GM12878 (cell line): Measurements from ENCODE around the gene GCC2. TPM values are rescaled to one million over a fixed set of nuclear protein-coding genes. Genes with fewer than 3 reads are reported as not detected.

Source experiments
- ATAC-seq: fragments of 200-7000 bp; cut with Tn5 transposase; 3 replicates; pipeline ENCODE4 v1.9.1; 2020; ENCODE audit warnings: mild to moderate bottlenecking, moderate library complexity
- BruUV-seq: library from RNA; stranded (reverse); fragments of 400-500 nt; replicated peaks from 2 replicates; lab custom pipeline; 2021; lab: Mats Ljungman, UMichigan
- CTCF ChIA-PET: fragments of 300-600 bp; sonication (Branson Sonifier 250); formaldehyde crosslinking; extraction: SDS; loops from one replicate; lab custom pipeline; 2021; ENCODE audit warnings: inconsistent platforms; lab: Yijun Ruan, JAX
- POLR2A ChIA-PET: fragments of 350-600 bp; formaldehyde crosslinking; extraction: SDS; loops from one replicate; lab custom pipeline; 2021; ENCODE audit warnings: inconsistent platforms; lab: Charles Lee
- RAD21 ChIA-PET: fragments of 300-600 bp; sonication (Branson Sonifier 250); formaldehyde crosslinking; loops from one replicate; lab custom pipeline; 2023; ENCODE audit warnings: antibody characterized with exemption; ENCODE audit not compliant: unreplicated experiment; lab: Charles Lee
- SMC1A ChIA-PET: fragments of 300-600 bp; sonication (Branson Sonifier 250); formaldehyde crosslinking; loops from one replicate; lab custom pipeline; 2023; ENCODE audit not compliant: unreplicated experiment, uncharacterized antibody; lab: Charles Lee
- DNase-seq: peaks from one replicate; pipeline ENCODE4 v3.0.0-alpha.2; 2011; ENCODE audit warnings: low read depth, low spot score
- FAIRE-seq: peaks from 3 replicates; lab custom pipeline; 2011; peaks lifted over from hg19 to GRCh38; lab: Jason Lieb, UNC
- H2AFZ ChIP-seq: 2 replicates; pipeline ENCODE4 v1.6.0; 2011; ENCODE audit warnings: low read depth, low read length, control low read depth; ENCODE audit not compliant: control insufficient read depth
- H3K27ac ChIP-seq: 2 replicates; pipeline ENCODE4 v1.5.1; 2011; ENCODE audit warnings: control low read depth; ENCODE audit not compliant: control insufficient read depth, insufficient read depth
- H3K27me3 ChIP-seq, 2 experiments: replicated peaks in 1 of 2; 2 replicates each; pipeline versions ENCODE4 v1.6.0 to v1.6.1; 2011; ENCODE audit warnings: low read length in 1 of 2; ENCODE audit not compliant: control insufficient read depth in 2 of 2, insufficient read depth in 2 of 2
- H3K36me3 ChIP-seq, 2 experiments: 2 replicates each; pipeline ENCODE4 v1.5.1; 2011; ENCODE audit warnings: low read length in 1 of 2; ENCODE audit not compliant: control insufficient read depth in 2 of 2, insufficient read depth in 2 of 2
- H3K4me1 ChIP-seq: 2 replicates; pipeline ENCODE4 v1.6.1; 2011; ENCODE audit warnings: mild to moderate bottlenecking, low read length, moderate library complexity, mixed read lengths; ENCODE audit not compliant: control insufficient read depth, insufficient read depth
- H3K4me2 ChIP-seq: 2 replicates; pipeline ENCODE4 v1.6.0; 2011; ENCODE audit warnings: control low read depth; ENCODE audit not compliant: control insufficient read depth, insufficient read depth
- H3K4me3 ChIP-seq: fragments of 200-600 bp; sonication (generic); 2 replicates; pipeline ENCODE4 v1.5.1; 2016
- H3K79me2 ChIP-seq: 2 replicates; pipeline ENCODE4 v1.6.0; 2011; ENCODE audit warnings: low read length; ENCODE audit not compliant: control insufficient read depth, insufficient read depth
- H3K9ac ChIP-seq: 2 replicates; pipeline ENCODE4 v1.8.0; 2011; ENCODE audit warnings: low read length, control low read depth, mixed read lengths; ENCODE audit not compliant: control insufficient read depth, insufficient read depth
- H3K9me3 ChIP-seq: replicated peaks from 3 replicates; pipeline ENCODE4 v1.5.1; 2011; ENCODE audit warnings: mild to moderate bottlenecking, low read length; ENCODE audit not compliant: control insufficient read depth, insufficient read depth
- H4K20me1 ChIP-seq: 2 replicates; pipeline ENCODE4 v1.6.0; 2011; ENCODE audit not compliant: control insufficient read depth, insufficient read depth
- ASH2L ChIP-seq: fragments of 300-600, 200-600 bp; sonication (generic); IDR thresholded peaks from 2 replicates; pipeline ENCODE4 v1.6.1; 2017; ENCODE audit warnings: low read depth, mild to moderate bottlenecking, borderline replicate concordance
- BACH1 ChIP-seq: fragments of 450-650 bp; IDR thresholded peaks from 2 replicates; pipeline ENCODE4 v1.6.1; 2017; ENCODE audit warnings: mild to moderate bottlenecking, borderline replicate concordance
- BMI1 ChIP-seq: fragments of 450-650 bp; IDR thresholded peaks from 2 replicates; pipeline ENCODE4 v1.6.1; 2016; ENCODE audit warnings: mild to moderate bottlenecking, moderate library complexity, borderline replicate concordance
- GABPA ChIP-seq: IDR thresholded peaks from 2 replicates; pipeline ENCODE4 v1.6.1; 2014; ENCODE audit warnings: antibody characterized with exemption, low read depth, mild to moderate bottlenecking, inconsistent platforms
- GATAD2B ChIP-seq: fragments of 450-650 bp; conservative IDR thresholded peaks from 2 replicates; pipeline ENCODE4 v1.6.1; 2017; ENCODE audit warnings: low read depth, mild to moderate bottlenecking, moderate library complexity
- HDAC2 ChIP-seq: fragments of 200-600 bp; sonication (generic); IDR thresholded peaks from 2 replicates; pipeline ENCODE4 v1.6.1; 2017
- IRF5 ChIP-seq: fragments of 450-650 bp; IDR thresholded peaks from 2 replicates; pipeline ENCODE4 v1.6.1; 2017; ENCODE audit warnings: borderline replicate concordance
- NBN ChIP-seq: fragments of 450-650 bp; IDR thresholded peaks from 2 replicates; pipeline ENCODE4 v1.6.1; 2016
- PAX5 ChIP-seq: IDR thresholded peaks from 2 replicates; pipeline ENCODE4 v1.6.1; 2011; ENCODE audit warnings: low read depth, low read length, borderline replicate concordance
- PML ChIP-seq: IDR thresholded peaks from 2 replicates; pipeline ENCODE4 v1.6.1; 2012; ENCODE audit warnings: low read length, inconsistent platforms
- RAD21 ChIP-seq: IDR thresholded peaks from 2 replicates; pipeline ENCODE4 v1.6.1; 2011; ENCODE audit warnings: mild to moderate bottlenecking, low read depth, low read length, moderate library complexity; ENCODE audit not compliant: insufficient read depth
- RBBP5 ChIP-seq: fragments of 200-600 bp; sonication (generic); conservative IDR thresholded peaks from 2 replicates; pipeline ENCODE4 v1.6.1; 2016
- SIX5 ChIP-seq: IDR thresholded peaks from 2 replicates; pipeline ENCODE4 v1.6.1; 2011; ENCODE audit warnings: mild to moderate bottlenecking, low read depth, low read length, moderate library complexity; ENCODE audit not compliant: severe bottlenecking
- SREBF1 ChIP-seq: IDR thresholded peaks from 2 replicates; pipeline ENCODE4 v1.6.1; 2012; ENCODE audit warnings: mild to moderate bottlenecking, low read length
- SREBF2 ChIP-seq: IDR thresholded peaks from 2 replicates; pipeline ENCODE4 v1.6.1; 2012; ENCODE audit warnings: mild to moderate bottlenecking, low read length
- SRF ChIP-seq, 2 experiments: IDR thresholded peaks; 2 replicates each; pipeline ENCODE4 v1.6.1; 2011; ENCODE audit warnings: low read depth in 2 of 2, low read length in 2 of 2, mild to moderate bottlenecking in 1 of 2, moderate library complexity in 1 of 2
- STAT3 ChIP-seq: IDR thresholded peaks from 2 replicates; pipeline ENCODE4 v1.6.1; 2011; ENCODE audit warnings: low read depth, low read length, improper control_type of control experiment
- SUPT20H ChIP-seq: IDR thresholded peaks from 2 replicates; pipeline ENCODE4 v1.6.1; 2011; ENCODE audit warnings: low read depth, mild to moderate bottlenecking, low read length, moderate library complexity, borderline replicate concordance; ENCODE audit not compliant: control insufficient read depth
- TARDBP ChIP-seq: IDR thresholded peaks from 2 replicates; pipeline ENCODE4 v1.6.1; 2016; ENCODE audit warnings: borderline replicate concordance
- ZBED1 ChIP-seq: IDR thresholded peaks from 2 replicates; pipeline ENCODE4 v1.6.1; 2016; ENCODE audit warnings: borderline replicate concordance
- WGBS: methylation state at CpG from one replicate; pipeline ENCODE4 v1.1.6; 2016; ENCODE audit warnings: low lambda C conversion rate; ENCODE audit not compliant: insufficient replicate concordance, insufficient coverage; ENCODE audit errors: missing lambda C conversion rate; 5-methylcytosine and 5-hydroxymethylcytosine counted together
- in situ Hi-C: fragments of 300-500 bp; cut with MboI; formaldehyde crosslinking; loops from 9 replicates; pipeline ENCODE4 v1.14.3; 2018; ENCODE audit warnings: mixed read lengths
- intact Hi-C: fragments of 100-400 bp; cut with micrococcal nuclease; formaldehyde crosslinking; loops from one replicate; pipeline ENCODE4 v1.14.2; 2022; ENCODE audit not compliant: unreplicated experiment
- polyA plus RNA-seq, 11 experiments: library from polyadenylated mRNA; depleted of rRNA in 4 of 11; unstranded in 6 of 11; stranded (reverse) in 5 of 11; fragments of >200 nt; fragmentation: Nextera tagmentation in 4 of 11; fragmentation: Illumina TruSeq in 1 of 11; extraction: Ambion mirVana in 4 of 11; extraction: Trizol in 1 of 11; gene quantifications; 1 replicate in 1 of 11; 2 replicates in 10 of 11; pipeline versions ENCODE4 v1.2.1 to v1.2.3, GENCODE V29; 2011 to 2016; ENCODE audit warnings: inconsistent platforms in 2 of 11, missing spikeins in 2 of 11, low read depth in 1 of 11
- total RNA-seq, 4 experiments: library from RNA; depleted of rRNA in 3 of 4; stranded (reverse); fragments of >200 nt in 3 of 4; fragmentation: Illumina TruSeq in 1 of 4; extraction: Trizol in 1 of 4; gene quantifications; 2 replicates each; pipeline versions ENCODE4 v1.2.1 to v1.2.3, GENCODE V29; 2013 to 2021
- TF ChIP-seq, protein P1 (sequence below): fragments of 450-650 bp; IDR thresholded peaks from 2 replicates; pipeline ENCODE4 v1.6.1; 2017; ENCODE audit warnings: mild to moderate bottlenecking

GCC2 gene
- total and polyA plus RNA-seq, 10 of the 15 experiments (the other 5 are each of a cell fraction or from before 2014, with no cell fraction given), result 11.8 to 35.5 (median 25.4) TPM

GRCh38 chr2:108423067-108423466, 25.9 kb upstream of the GCC2 start (continued):
- TF ChIP-seq ASH2L, result no peak
- no peak for TF ChIP-seq SREBF2
- TF ChIP-seq, protein P1, sequence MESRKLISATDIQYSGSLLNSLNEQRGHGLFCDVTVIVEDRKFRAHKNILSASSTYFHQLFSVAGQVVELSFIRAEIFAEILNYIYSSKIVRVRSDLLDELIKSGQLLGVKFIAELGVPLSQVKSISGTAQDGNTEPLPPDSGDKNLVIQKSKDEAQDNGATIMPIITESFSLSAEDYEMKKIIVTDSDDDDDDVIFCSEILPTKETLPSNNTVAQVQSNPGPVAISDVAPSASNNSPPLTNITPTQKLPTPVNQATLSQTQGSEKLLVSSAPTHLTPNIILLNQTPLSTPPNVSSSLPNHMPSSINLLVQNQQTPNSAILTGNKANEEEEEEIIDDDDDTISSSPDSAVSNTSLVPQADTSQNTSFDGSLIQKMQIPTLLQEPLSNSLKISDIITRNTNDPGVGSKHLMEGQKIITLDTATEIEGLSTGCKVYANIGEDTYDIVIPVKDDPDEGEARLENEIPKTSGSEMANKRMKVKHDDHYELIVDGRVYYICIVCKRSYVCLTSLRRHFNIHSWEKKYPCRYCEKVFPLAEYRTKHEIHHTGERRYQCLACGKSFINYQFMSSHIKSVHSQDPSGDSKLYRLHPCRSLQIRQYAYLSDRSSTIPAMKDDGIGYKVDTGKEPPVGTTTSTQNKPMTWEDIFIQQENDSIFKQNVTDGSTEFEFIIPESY, result no peak
- no peak for TF ChIP-seq RBBP5
- TF ChIP-seq IRF5, result no peak

DNA sequence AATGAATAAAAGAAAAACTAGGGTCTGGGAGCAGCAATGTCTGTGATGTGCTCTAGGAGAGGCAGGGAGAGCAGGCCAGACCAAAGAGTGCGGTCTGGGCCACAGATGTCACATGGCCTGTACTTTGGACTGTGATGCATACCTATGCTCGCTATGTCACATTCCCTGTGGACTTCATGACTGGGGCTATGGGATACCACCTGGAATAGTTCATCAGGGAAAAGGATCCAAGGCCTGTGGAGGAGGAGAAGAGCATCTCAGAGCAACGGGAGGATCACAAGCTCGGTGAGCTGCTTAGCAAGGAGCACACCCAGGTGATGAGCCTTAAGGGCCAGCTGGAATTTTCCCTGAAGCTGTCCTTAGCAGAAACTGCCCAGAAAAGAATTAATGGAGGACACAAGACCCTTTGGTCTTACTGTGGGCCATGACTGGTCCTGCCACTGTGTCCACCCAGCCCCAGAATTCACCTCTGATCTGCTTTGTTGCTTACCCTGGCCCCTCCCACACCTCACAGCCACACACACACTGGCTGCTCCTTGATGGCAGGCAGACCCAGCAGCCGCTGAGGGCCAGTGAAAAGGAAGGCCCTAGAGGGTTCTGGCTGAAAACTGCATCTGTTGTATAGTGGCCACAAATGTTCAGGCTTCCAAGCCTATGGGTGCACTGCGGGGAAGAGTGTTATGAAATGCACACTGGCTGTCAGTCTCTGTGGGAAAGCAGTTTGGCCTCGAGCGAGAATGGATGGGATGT, 25.3 kb upstream of the GCC2 start:
- Histone ChIP-seq H3K27ac (no peak overlapping the region), H4K20me1 (no peaks in the 10 kb centered on the region), H3K79me2 (no peaks in the 10 kb centered on the region), H3K4me1 (no peaks in the 10 kb centered on the region), H3K4me2 (no peak overlapping the region), H2AFZ (no peak overlapping the region), H3K9ac (no peak overlapping the region), H3K27me3 (no peaks in the 10 kb centered on the region), H3K36me3 (no peaks in the 10 kb centered on the region), H3K4me3 (no peak overlapping the region), H3K9me3 (no peaks in the 10 kb centered on the region)
- POLR2A ChIA-PET, result no interaction called here
- WGBS, result 62% methylated on average over 8 of the region's 8 CpGs
- FAIRE-seq, result no peak
- no TSS peak for BruUV-seq
- SMC1A ChIA-PET, result interaction anchor here (1.0 kb wide), 1 partner anchor 16 kb away, joined by 4 read pairs; no protein-coding TSS in a partner anchor
- intact Hi-C loops (no loop called here), in situ Hi-C loops (no loop called here)
- no peak for ATAC-seq
- DNase-seq, result no peak
- CTCF ChIA-PET, result no interaction called here
- RAD21 ChIA-PET, result no interaction called here
- no peak for TF ChIP-seq BMI1
- no peak for TF ChIP-seq SRF (IDR thresholded peaks at IDR 0.05; ENCODE audit: low read depth in 2 of 2, low read length in 2 of 2)
- no peak for TF ChIP-seq RAD21
- no peak for TF ChIP-seq HDAC2
- no peak for TF ChIP-seq BACH1
- no peak for TF ChIP-seq PML
- TF ChIP-seq NBN, result no peak
- no peak for TF ChIP-seq STAT3
- no peak for TF ChIP-seq PAX5
- no peak for TF ChIP-seq SUPT20H
- no peak for TF ChIP-seq SIX5
- no peak for TF ChIP-seq TARDBP
- TF ChIP-seq ZBED1, result no peak
- no peak for TF ChIP-seq GABPA
- no peak for TF ChIP-seq SREBF1
- TF ChIP-seq GATAD2B, result no peak
